OCI-LY1 (cell line): ENCODE measurements around the gene STK32C.

Experiments used
- H2AFZ ChIP-seq: fragments of 200-600 bp; sonication (generic), shearing (Covaris generic); 2 replicates; pipeline ENCODE4 v1.6.0; 2014; ENCODE audit warnings: antibody characterized with exemption, mild to moderate bottlenecking, low read length
- H3F3A ChIP-seq: fragments of 200-600 bp; sonication (generic), shearing (Covaris generic); 2 replicates; pipeline ENCODE4 v1.6.0; 2014; ENCODE audit warnings: mild to moderate bottlenecking, antibody characterized with exemption, low read length, moderate library complexity; ENCODE audit not compliant: insufficient read depth
- H3K27ac ChIP-seq: fragments of 200-600 bp; sonication (generic); 2 replicates; pipeline ENCODE4 v1.5.1; 2014; ENCODE audit warnings: low read length, mixed run types, mild to moderate bottlenecking, low read depth; ENCODE audit not compliant: poor library complexity, severe bottlenecking
- H3K27me3 ChIP-seq: fragments of 200-600 bp; sonication (generic); 2 replicates; pipeline ENCODE4 v1.6.0; 2014; ENCODE audit warnings: antibody characterized with exemption, mild to moderate bottlenecking, low read length, moderate library complexity; ENCODE audit not compliant: insufficient read depth
- H3K36me3 ChIP-seq: fragments of 200-600 bp; sonication (generic); 2 replicates; pipeline ENCODE4 v1.6.1; 2014; ENCODE audit warnings: mild to moderate bottlenecking, antibody characterized with exemption, low read length, moderate library complexity, mixed read lengths; ENCODE audit not compliant: insufficient read depth
- H3K4me1 ChIP-seq: fragments of 200-600 bp; sonication (generic); 2 replicates; pipeline ENCODE4 v1.5.1; 2014; ENCODE audit warnings: mild to moderate bottlenecking, low read length, moderate library complexity; ENCODE audit not compliant: insufficient read depth, severe bottlenecking
- H3K4me2 ChIP-seq: fragments of 200-600 bp; sonication (generic), shearing (Covaris generic); 2 replicates; pipeline ENCODE4 v1.6.1; 2014; ENCODE audit warnings: low read length
- H3K4me3 ChIP-seq: fragments of 200-600 bp; sonication (generic); 2 replicates; pipeline ENCODE4 v1.5.1; 2014; ENCODE audit warnings: low read length, low read depth, mild to moderate bottlenecking, mixed read lengths; ENCODE audit not compliant: poor library complexity, severe bottlenecking
- H3K79me2 ChIP-seq: fragments of 200-600 bp; shearing (Covaris generic); 2 replicates; pipeline ENCODE4 v1.6.1; 2016; ENCODE audit warnings: mixed run types, low read length, mixed read lengths; ENCODE audit not compliant: insufficient read depth
- H3K9ac ChIP-seq: fragments of 200-600 bp; sonication (generic), shearing (Covaris generic); 2 replicates; pipeline ENCODE4 v1.6.1; 2014; ENCODE audit warnings: mild to moderate bottlenecking, low read length, mixed read lengths
- H3K9me2 ChIP-seq: fragments of 200-600 bp; sonication (generic), shearing (Covaris generic); 2 replicates; pipeline ENCODE4 v1.6.1; 2014; ENCODE audit warnings: low read depth, mild to moderate bottlenecking, low read length, mixed read lengths
- H3K9me3 ChIP-seq: fragments of 200-600 bp; shearing (Covaris generic); 2 replicates; pipeline ENCODE4 v1.6.1; 2014; ENCODE audit warnings: low read length, mixed read lengths
- H4K20me1 ChIP-seq: fragments of 200-600 bp; sonication (generic), shearing (Covaris generic); 2 replicates; pipeline ENCODE4 v1.6.0; 2016; ENCODE audit warnings: mild to moderate bottlenecking, low read length; ENCODE audit not compliant: insufficient read depth
- CTCF ChIP-seq: fragments of 200-600 bp; sonication (generic), shearing (Covaris generic); IDR thresholded peaks from 2 replicates; pipeline ENCODE4 v1.5.1; 2017; ENCODE audit warnings: mild to moderate bottlenecking, antibody characterized with exemption, low read length, moderate library complexity, mixed read lengths
- EZH2 ChIP-seq: fragments of 200-600 bp; sonication (generic), shearing (Covaris generic); IDR thresholded peaks from 2 replicates; pipeline ENCODE4 v1.8.0; 2017; ENCODE audit warnings: borderline replicate concordance, mixed run types, mild to moderate bottlenecking, antibody characterized with exemption, low read length, moderate library complexity, mixed read lengths

The STK32C gene

DNA sequence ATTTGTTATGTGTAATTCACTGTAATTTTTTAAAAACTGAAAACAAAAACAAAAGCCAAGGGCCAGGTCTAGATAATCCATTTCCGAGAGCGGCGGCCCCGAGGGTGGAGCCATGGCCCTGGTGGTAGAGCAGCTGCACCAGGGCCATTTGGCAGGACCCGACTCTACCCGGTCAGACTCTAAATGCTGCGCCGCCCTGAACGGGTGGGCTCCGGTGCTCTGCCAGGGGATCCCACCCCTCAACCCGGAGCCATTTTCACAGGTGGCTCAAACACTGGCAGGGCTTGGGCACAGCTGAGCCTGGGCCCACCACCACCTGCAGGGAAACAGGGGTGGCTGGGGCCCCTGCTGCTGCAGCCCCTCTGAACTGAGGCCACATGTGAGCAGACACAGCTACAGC lies 64.1 kb downstream of the STK32C start:
- Histone ChIP-seq H3K9ac (no peak overlapping the region), H3K79me2 (no peaks in the 10 kb centered on the region), H4K20me1 (no peaks in the 10 kb centered on the region), H3K4me2 (no peak overlapping the region), H3K4me3 (no peak overlapping the region), H3K9me2 (no peaks in the 10 kb centered on the region), H3K27me3 (peaks cover 7% of the 10 kb centered on the region; the same call in 1 of the 2 replicates), H3K36me3 (no peaks in the 10 kb centered on the region), H3K4me1 (no peaks in the 10 kb centered on the region), H3K27ac (no peak overlapping the region), H2AFZ (no peak overlapping the region), H3F3A (no peaks in the 10 kb centered on the region), H3K9me3 (no peaks in the 10 kb centered on the region)
- no peak for TF ChIP-seq EZH2
- no peak for TF ChIP-seq CTCF

GRCh38 chr10:132243141-132243540 lies 64.6 kb downstream of the STK32C start:
- Histone ChIP-seq H3F3A (no peaks in the 10 kb centered on the region), H3K27me3 (peaks cover 8% of the 10 kb centered on the region; the same call in 1 of the 2 replicates), H3K9me2 (no peaks in the 10 kb centered on the region), H4K20me1 (no peaks in the 10 kb centered on the region), H2AFZ (no peak overlapping the region), H3K27ac (no peak overlapping the region), H3K4me1 (no peaks in the 10 kb centered on the region), H3K4me2 (no peak overlapping the region), H3K9me3 (no peaks in the 10 kb centered on the region), H3K36me3 (no peaks in the 10 kb centered on the region), H3K79me2 (no peaks in the 10 kb centered on the region), H3K4me3 (no peak overlapping the region), H3K9ac (no peak overlapping the region)
- no peak for TF ChIP-seq CTCF
- TF ChIP-seq EZH2: no peak

GRCh38 chr10:132242103-132242840 lies 65.5 kb downstream of the STK32C start:
- peaks cover 8% of the 10 kb centered on the region; the same call in 1 of the 2 replicates for H3K27me3 ChIP-seq

More at GRCh38 chr10:132242103-132242840, 65.5 kb downstream of the STK32C start:
- TF ChIP-seq EZH2 (no peak), CTCF (no peak)
- H3K9me2 ChIP-seq: no peaks in the 10 kb centered on the region
- H4K20me1 ChIP-seq: no peaks in the 10 kb centered on the region
- no peak overlapping the region for H3K9ac ChIP-seq
- H3K79me2 ChIP-seq: no peaks in the 10 kb centered on the region
- H3K4me3 ChIP-seq: no peak overlapping the region
- no peaks in the 10 kb centered on the region for H3K36me3 ChIP-seq
- H3K4me2 ChIP-seq: no peak overlapping the region
- H3K27ac ChIP-seq: no peak overlapping the region
- H3K4me1 ChIP-seq: no peaks in the 10 kb centered on the region
- no peaks in the 10 kb centered on the region for H3F3A ChIP-seq
- no peaks in the 10 kb centered on the region for H3K9me3 ChIP-seq
- no peak overlapping the region for H2AFZ ChIP-seq
